Activated CD8-positive, alpha-beta memory T cell treated with anti-CD3 and anti-CD28 coated beads for 24 hours (primary cell): ENCODE measurements around the gene SLX4IP.

Experiments
- DNase-seq: peaks from one replicate; pipeline ENCODE4 v3.0.0-alpha.2; 2020

The SLX4IP gene

GRCh38 chr20:10670501-10671220 lies 235.6 kb downstream of the SLX4IP start:
- no peak for DNase-seq

- peak; percentile 60 for DNase-seq
These were observed 236.3 kb downstream of the SLX4IP start for GRCh38 chr20:10671221-10671918.

- DNase-seq: no peak
These were observed 237.0 kb downstream of the SLX4IP start for GRCh38 chr20:10671919-10672623.

- peak; percentile 73 for DNase-seq
These were observed 237.6 kb downstream of the SLX4IP start for GRCh38 chr20:10672624-10673127.

GRCh38 chr20:10673176-10673841 lies 238.2 kb downstream of the SLX4IP start:
- DNase-seq: peak; percentile 62

- DNase-seq: peak; percentile 76
These were observed 239.0 kb downstream of the SLX4IP start, which contains the start of gene JAG1 for GRCh38 chr20:10673842-10674683. JAG1 (minus strand) TSS chr20:10673999; CDS start chr20:10673530, 469 bp downstream.

GRCh38 chr20:10674684-10675449 lies 239.8 kb downstream of the SLX4IP start:
- DNase-seq: peak; percentile 61

GRCh38 chr20:10675450-10675848 lies 240.3 kb downstream of the SLX4IP start:
- no peak for DNase-seq

GRCh38 chr20:10676518-10676917 lies 241.4 kb downstream of the SLX4IP start:
- DNase-seq: no peak
